A549 (cell line): Measurements from ENCODE around the gene LMO1. TPM values are rescaled to one million over a fixed set of nuclear protein-coding genes. Genes with fewer than 3 reads are reported as not detected.
A peak's percentile ranks its signal among the peaks of the same experiment; 100 is the strongest.

ENCODE experiments used
- ATAC-seq, 2 experiments: fragments of 200-7000 bp in 1 of 2; fragments of >200 bp in 1 of 2; cut with Nextera tagmentation in 1 of 2; cut with Tn5 transposase in 1 of 2; 3 replicates each; pipeline versions ENCODE4 v1.8.0 to v1.9.1; 2018 to 2020; ENCODE audit warnings: mild to moderate bottlenecking in 1 of 2, moderate library complexity in 1 of 2
- CTCF ChIA-PET: fragments of 300-600 bp; sonication (Branson Sonifier 250); formaldehyde crosslinking; extraction: SDS; loops from one replicate; lab custom pipeline; 2021; ENCODE audit warnings: antibody characterized with exemption, inconsistent platforms; lab: Yijun Ruan, JAX
- POLR2A ChIA-PET: fragments of 350-600 bp; formaldehyde crosslinking; extraction: SDS; loops from one replicate; lab custom pipeline; 2021; ENCODE audit warnings: antibody characterized with exemption, inconsistent platforms; lab: Yijun Ruan, JAX
- DNase-seq, 2 experiments: peaks; one replicate each; pipeline versions ENCODE4 v3.0.0 to v3.0.0-alpha.2; 2011 to 2016; ENCODE audit warnings: low read depth in 1 of 2, low spot score in 1 of 2
- FAIRE-seq: peaks from 2 replicates; lab custom pipeline; 2011; peaks lifted over from hg19 to GRCh38; lab: Jason Lieb, UNC
- H3K27ac ChIP-seq, 2 experiments: fragments of >200 bp; sonication (Bioruptor Twin); formaldehyde crosslinking; 3 replicates each; pipeline ENCODE4 v1.5.1; 2016 to 2017
- H3K4me1 ChIP-seq: fragments of >200 bp; sonication (Bioruptor Twin); formaldehyde crosslinking; 3 replicates; pipeline ENCODE4 v1.6.1; 2016
- H3K4me2 ChIP-seq: fragments of >200 bp; sonication (Bioruptor Twin); formaldehyde crosslinking; 3 replicates; pipeline ENCODE4 v1.6.1; 2016
- H3K4me3 ChIP-seq: fragments of >200 bp; sonication (Bioruptor Twin); formaldehyde crosslinking; 3 replicates; pipeline ENCODE4 v1.5.1; 2016
- H3K9me3 ChIP-seq: fragments of >200 bp; sonication (Bioruptor Twin); formaldehyde crosslinking; 3 replicates; pipeline ENCODE4 v1.6.1; 2016
- ATOH8 ChIP-seq: fragments of 250-450 bp; sonication (Bioruptor Pico); IDR thresholded peaks from 2 replicates; pipeline ENCODE4 v1.5.0; 2020; ENCODE audit warnings: low read depth, mild to moderate bottlenecking, moderate library complexity
- CHD4 ChIP-seq: fragments of 200-600 bp; sonication (generic); IDR thresholded peaks from 2 replicates; pipeline ENCODE4 v1.6.1; 2016; ENCODE audit warnings: antibody characterized with exemption, mild to moderate bottlenecking, borderline replicate concordance
- EHMT2 ChIP-seq: fragments of 200-600 bp; sonication (generic); IDR thresholded peaks from 2 replicates; pipeline ENCODE4 v1.6.1; 2016; ENCODE audit warnings: antibody characterized with exemption, low read depth, mild to moderate bottlenecking, moderate library complexity
- FOSL2 ChIP-seq, 2 experiments: fragments of 450-650 bp in 1 of 2; fragments of >200 bp in 1 of 2; sonication (Bioruptor Twin) in 1 of 2; formaldehyde crosslinking; IDR thresholded peaks; 2 replicates each; pipeline versions ENCODE4 v1.5.0 to v1.6.1; 2016 to 2020; ENCODE audit warnings: mild to moderate bottlenecking in 1 of 2, moderate library complexity in 1 of 2
- HDAC2 ChIP-seq: fragments of 200-600 bp; sonication (generic); IDR thresholded peaks from 2 replicates; pipeline ENCODE4 v1.6.1; 2016
- HES2 ChIP-seq: fragments of >200 bp; sonication (Bioruptor Twin); formaldehyde crosslinking; IDR thresholded peaks from 2 replicates; pipeline ENCODE4 v1.6.1; 2016
- MAX ChIP-seq: IDR thresholded peaks from 2 replicates; pipeline ENCODE4 v1.6.1; 2012
- MAZ ChIP-seq: fragments of 150-350 bp; IDR thresholded peaks from 2 replicates; pipeline ENCODE4 v1.6.1; 2014; ENCODE audit warnings: antibody characterized with exemption, low read depth, low read length, borderline replicate concordance
- NFE2L2 ChIP-seq: fragments of 150-350 bp; conservative IDR thresholded peaks from 2 replicates; pipeline ENCODE4 v1.6.1; 2014; ENCODE audit warnings: low read length
- POLR2A ChIP-seq: IDR thresholded peaks from 2 replicates; pipeline ENCODE4 v1.6.1; 2012; ENCODE audit warnings: mild to moderate bottlenecking, low read length
- POLR2AphosphoS2 ChIP-seq: conservative IDR thresholded peaks from 2 replicates; pipeline ENCODE4 v1.6.1; 2012; ENCODE audit warnings: low read length, improper control_type of control experiment, inconsistent platforms
- RAD21 ChIP-seq, 2 experiments: fragments of >200 bp in 1 of 2; sonication (Bioruptor Twin) in 1 of 2; formaldehyde crosslinking in 1 of 2; IDR thresholded peaks in 1 of 2; conservative IDR thresholded peaks in 1 of 2; 2 replicates in 1 of 2; 3 replicates in 1 of 2; pipeline ENCODE4 v1.6.1; 2012 to 2018; ENCODE audit warnings: inconsistent platforms in 1 of 2
- SMC3 ChIP-seq: fragments of >200 bp; sonication (Bioruptor Twin); formaldehyde crosslinking; IDR thresholded peaks from 3 replicates; pipeline ENCODE4 v1.6.1; 2018; ENCODE audit warnings: inconsistent platforms
- TP53 ChIP-seq: fragments of 250-450 bp; sonication (Bioruptor Pico); IDR thresholded peaks from 2 replicates; pipeline ENCODE4 v1.5.0; 2021; ENCODE audit warnings: mild to moderate bottlenecking, moderate library complexity
- USF2 ChIP-seq: fragments of 450-650 bp; IDR thresholded peaks from 2 replicates; pipeline ENCODE4 v1.6.1; 2014; ENCODE audit warnings: antibody characterized with exemption
- ZFP36 ChIP-seq: fragments of 450-650 bp; IDR thresholded peaks from 2 replicates; pipeline ENCODE4 v1.6.1; 2014; ENCODE audit warnings: borderline replicate concordance; ENCODE audit not compliant: partially characterized antibody
- WGBS: methylation state at CpG from one replicate; pipeline ENCODE4 v1.1.6; 2017; ENCODE audit errors: missing lambda C conversion rate; 5-methylcytosine and 5-hydroxymethylcytosine counted together
- polyA minus RNA-seq: library from RNA; depleted of rRNA, polyadenylated mRNA; stranded (reverse); fragments of >200 nt; gene quantifications from 2 replicates; pipeline ENCODE4 v1.2.3, GENCODE V29; 2011; rRNA and poly(A)+ RNA removed
- polyA plus RNA-seq, 4 experiments: library from polyadenylated mRNA; depleted of rRNA in 3 of 4; stranded (reverse); fragments of >200 nt; fragmentation: RNase III in 1 of 4; extraction: RNeasy Plus Mini Kit Qiagen cat#74134 plus additional on column Dnase treatment in 1 of 4; gene quantifications; 2 replicates in 3 of 4; 3 replicates in 1 of 4; pipeline ENCODE4 v1.2.3, GENCODE V29; 2011 to 2017
- TF ChIP-seq, protein P1 (sequence below): fragments of >200 bp; sonication (Bioruptor Twin); formaldehyde crosslinking; IDR thresholded peaks from 3 replicates; pipeline ENCODE4 v1.5.1; 2016

LMO1 gene
- polyA plus RNA-seq (2011; rRNA removed) (0.18 and 1.3 TPM in 2 replicates), polyA plus RNA-seq (2017; fragmentation: RNase III; extraction: RNeasy Plus Mini Kit Qiagen cat#74134 plus additional on column Dnase treatment) (1.1 to 3.1 TPM (median 2.7 TPM) in 3 replicates), polyA minus RNA-seq (0.83 TPM in 1 of 2 replicates, not detected in the other)
- polyA plus RNA-seq (2012; cell fraction: cytosol; rRNA removed), result 0.99 and 1.2 TPM in 2 replicates
- polyA plus RNA-seq (2012; cell fraction: nucleus; rRNA removed), result 1.3 and 1.4 TPM in 2 replicates

GRCh38 chr11:8263769-8264410 is at the start of gene LMO1:
Gene LMO1 (minus strand): TSS chr11:8263878. CDS start chr11:8263362, 516 bp downstream.
- DNase-seq (peak; percentile 74 to 98), ATAC-seq (peak; percentile 60 to 86), FAIRE-seq (no peak)
- TF ChIP-seq SMC3 (peak; percentile 87), RAD21 (conservative IDR thresholded peaks at IDR 0.05 in 1 of 2, IDR thresholded peaks at IDR 0.05 in 1 of 2) (peak; percentile 69 to 79), ZFP36 (no peak)
- TF ChIP-seq, protein P1, sequence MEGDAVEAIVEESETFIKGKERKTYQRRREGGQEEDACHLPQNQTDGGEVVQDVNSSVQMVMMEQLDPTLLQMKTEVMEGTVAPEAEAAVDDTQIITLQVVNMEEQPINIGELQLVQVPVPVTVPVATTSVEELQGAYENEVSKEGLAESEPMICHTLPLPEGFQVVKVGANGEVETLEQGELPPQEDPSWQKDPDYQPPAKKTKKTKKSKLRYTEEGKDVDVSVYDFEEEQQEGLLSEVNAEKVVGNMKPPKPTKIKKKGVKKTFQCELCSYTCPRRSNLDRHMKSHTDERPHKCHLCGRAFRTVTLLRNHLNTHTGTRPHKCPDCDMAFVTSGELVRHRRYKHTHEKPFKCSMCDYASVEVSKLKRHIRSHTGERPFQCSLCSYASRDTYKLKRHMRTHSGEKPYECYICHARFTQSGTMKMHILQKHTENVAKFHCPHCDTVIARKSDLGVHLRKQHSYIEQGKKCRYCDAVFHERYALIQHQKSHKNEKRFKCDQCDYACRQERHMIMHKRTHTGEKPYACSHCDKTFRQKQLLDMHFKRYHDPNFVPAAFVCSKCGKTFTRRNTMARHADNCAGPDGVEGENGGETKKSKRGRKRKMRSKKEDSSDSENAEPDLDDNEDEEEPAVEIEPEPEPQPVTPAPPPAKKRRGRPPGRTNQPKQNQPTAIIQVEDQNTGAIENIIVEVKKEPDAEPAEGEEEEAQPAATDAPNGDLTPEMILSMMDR, result peak; percentile 90
- POLR2A ChIA-PET, result interaction anchor here (1.0 kb wide), 1 partner anchor 29 kb away, joined by 4 read pairs; no protein-coding TSS in a partner anchor
- peaks cover 4% of the 10 kb centered on the region; the same call in 1 of the 3 replicates for H3K4me1 ChIP-seq
- peak within 1 kb of the TSS; percentile 66 for H3K4me3 ChIP-seq
- 2% methylated on average over 22 of the region's 22 CpGs for WGBS
- no peaks in the 10 kb centered on the region for H3K9me3 ChIP-seq
- peak within 1 kb of the TSS; percentile 32 to 64; a peak in 4 of 6 replicates for H3K27ac ChIP-seq
- H3K4me2 ChIP-seq, result peak within 1 kb of the TSS; percentile 100
- CTCF ChIA-PET, result interaction anchor here (0.8 to 16.5 kb wide), 39 partner anchors 8 to 717 kb away, joined by 3 to 424 read pairs (median 4); no protein-coding TSS in a partner anchor

DNA sequence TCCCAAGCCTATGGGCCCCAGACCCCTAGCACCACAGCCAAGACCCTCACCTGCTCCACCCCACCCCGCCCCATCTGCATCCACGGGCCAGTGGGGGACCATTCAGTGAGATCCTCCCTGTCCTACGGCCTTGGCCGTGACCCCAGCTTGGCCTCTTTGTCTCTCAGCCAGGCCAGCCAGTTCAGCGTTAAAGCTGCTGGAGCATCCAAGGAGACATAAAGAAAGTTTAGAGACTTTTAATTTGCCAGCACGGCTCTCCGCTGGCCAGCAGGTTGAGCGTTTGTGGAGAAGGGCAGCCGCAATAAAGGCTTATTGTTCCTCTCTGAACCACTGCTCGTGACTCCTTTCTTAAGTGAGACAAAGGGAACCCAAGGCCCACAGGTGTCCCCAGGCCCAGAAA is 49.3 kb upstream of the LMO1 start:
- H3K4me2 ChIP-seq, result no peak overlapping the region
- no peaks in the 10 kb centered on the region for H3K9me3 ChIP-seq
- no peak overlapping the region for H3K27ac ChIP-seq
- TF ChIP-seq FOSL2 (IDR thresholded peaks at IDR 0.05), result no peak
- TF ChIP-seq FOSL2 (CRISPR knock-in tag; IDR thresholded peaks at IDR 0.05), result no peak
- TF ChIP-seq, all 56 proteins: peak for 0
- ChIA-PET CTCF (interaction anchor here (1.2 kb wide), 1 partner anchor 12 kb away, joined by 3 read pairs; no protein-coding TSS in a partner anchor), POLR2A (no interaction called here)
- no peak for DNase-seq
- H3K4me1 ChIP-seq, result no peaks in the 10 kb centered on the region
- H3K4me3 ChIP-seq, result no peak overlapping the region
- ATAC-seq, result no peak
- 78% methylated on average over 5 of the region's 10 CpGs for WGBS
- no peak for FAIRE-seq

- POLR2A ChIA-PET, result no interaction called here
- FAIRE-seq (no peak), DNase-seq (no peak)
- Histone ChIP-seq H3K4me3 (no peak overlapping the region), H3K27ac (no peak overlapping the region), H3K4me1 (no peaks in the 10 kb centered on the region)
- CTCF ChIA-PET, result interaction anchor here (1.1 to 1.3 kb wide), 3 partner anchors 26 to 118 kb away, joined by 3 to 5 read pairs (median 3); no protein-coding TSS in a partner anchor
- TF ChIP-seq POLR2A (no peak), ATOH8 (no peak), POLR2AphosphoS2 (no peak), HDAC2 (no peak), USF2 (no peak), NFE2L2 (no peak), MAZ (no peak), HES2 (no peak), EHMT2 (no peak), CHD4 (no peak), MAX (no peak), TP53 (CRISPR knock-in tag) (no peak)
- TF ChIP-seq, all 56 proteins: peak for 0
- no peaks in the 10 kb centered on the region for H3K9me3 ChIP-seq
- H3K4me2 ChIP-seq, result no peak overlapping the region
- ATAC-seq, result no peak
- 53% methylated on average over 10 of the region's 10 CpGs for WGBS
Observed at GRCh38 chr11:8311366-8311765, 47.7 kb upstream of the LMO1 start.
